RCC 7860 (cell line): ENCODE measurements around the gene PCBP1.
"Not testable (repeated sequence)": the region's sequence is repeated elsewhere in the genome, so short reads cannot be mapped to it uniquely, and the experiment has no call there.

Source experiments
- DNase-seq: peaks from one replicate; pipeline ENCODE4 v3.0.0-alpha.2; 2015; ENCODE audit warnings: low spot score
- FAIRE-seq: peaks from 2 replicates; lab custom pipeline; 2012; peaks lifted over from hg19 to GRCh38; lab: Jason Lieb, UNC

PCBP1 gene

GRCh38 chr2:70086838-70087701 lies at the start of gene PCBP1:
Gene PCBP1, plus strand, starts transcription at chr2:70087477. Its CDS starts 267 bp downstream, at chr2:70087744.
- DNase-seq (peak; percentile 82), FAIRE-seq (no peak)

- DNase-seq = no peak
- no peak for FAIRE-seq
Measured at GRCh38 chr2:70039366-70039765, 47.9 kb upstream of the PCBP1 start.

- FAIRE-seq = no peak
- DNase-seq = no peak
Measured at GRCh38 chr2:70041663-70042062, 45.6 kb upstream of the PCBP1 start.

- DNase-seq (no peak), FAIRE-seq (no peak)
Measured at GRCh38 chr2:70042246-70042645, 45.0 kb upstream of the PCBP1 start.

GRCh38 chr2:70043252-70043875 lies 43.9 kb upstream of the PCBP1 start:
- no peak for DNase-seq
- no peak for FAIRE-seq

GRCh38 chr2:70044290-70045040 lies 42.8 kb upstream of the PCBP1 start:
- FAIRE-seq (no peak), DNase-seq (no peak)

GRCh38 chr2:70045405-70045804 lies 41.9 kb upstream of the PCBP1 start:
- DNase-seq = no peak
- no peak for FAIRE-seq

- no peak for FAIRE-seq
- no peak for DNase-seq
Measured at GRCh38 chr2:70045932-70046331, 41.3 kb upstream of the PCBP1 start.

GRCh38 chr2:70046534-70046933 lies 40.7 kb upstream of the PCBP1 start:
- no peak for DNase-seq
- no peak for FAIRE-seq

GRCh38 chr2:70047451-70047850 lies 39.8 kb upstream of the PCBP1 start:
- DNase-seq (no peak), FAIRE-seq (no peak)

GRCh38 chr2:70049255-70049654 lies 38.0 kb upstream of the PCBP1 start:
- no peak for DNase-seq
- FAIRE-seq = no peak

- FAIRE-seq (no peak), DNase-seq (no peak)
Measured at GRCh38 chr2:70050631-70051425, 36.4 kb upstream of the PCBP1 start.

- DNase-seq, FAIRE-seq: not testable (repeated sequence)
Measured at GRCh38 chr2:70055259-70055658, 32.0 kb upstream of the PCBP1 start.

- DNase-seq (no peak), FAIRE-seq (no peak)
Measured at GRCh38 chr2:70061317-70061716, 26.0 kb upstream of the PCBP1 start.

GRCh38 chr2:70062270-70062669 lies 25.0 kb upstream of the PCBP1 start:
- FAIRE-seq (no peak), DNase-seq (no peak)

GRCh38 chr2:70068119-70068518 lies 19.2 kb upstream of the PCBP1 start:
- FAIRE-seq (no peak), DNase-seq (no peak)

- DNase-seq (no peak), FAIRE-seq (no peak)
Measured at GRCh38 chr2:70069049-70069448, 18.2 kb upstream of the PCBP1 start.

GRCh38 chr2:70070542-70071268 lies 16.6 kb upstream of the PCBP1 start:
- FAIRE-seq (peak; percentile 63), DNase-seq (peak; percentile 72)

GRCh38 chr2:70073493-70073892 lies 13.8 kb upstream of the PCBP1 start:
- FAIRE-seq = no peak

GRCh38 chr2:70078384-70078783 lies 8.9 kb upstream of the PCBP1 start:
- FAIRE-seq (no peak), DNase-seq (no peak)

More at GRCh38 chr2:70073493-70073892, 13.8 kb upstream of the PCBP1 start:
- DNase-seq = no peak
